Fibroblast of villous mesenchyme (primary cell): Measurements from ENCODE around the gene ADAMTSL5. TPM values are rescaled to one million over a fixed set of nuclear protein-coding genes. Genes with fewer than 3 reads are reported as not detected.

ENCODE experiments used
- DNase-seq: peaks from one replicate; pipeline ENCODE4 v3.0.0-alpha.2; 2010; ENCODE audit warnings: low read depth
- H3K4me3 ChIP-seq: 2 replicates; pipeline ENCODE4 v1.5.1; 2011; ENCODE audit warnings: low read depth, mild to moderate bottlenecking, low read length
- CTCF ChIP-seq: IDR thresholded peaks from 2 replicates; pipeline ENCODE4 v1.5.1; 2012; ENCODE audit warnings: low read depth, mild to moderate bottlenecking, low read length; ENCODE audit not compliant: insufficient read depth
- total RNA-seq: library from RNA; depleted of rRNA; stranded (reverse); fragments of >200 nt; gene quantifications from 2 replicates; pipeline ENCODE4 v1.2.3, GENCODE V29; 2012

The ADAMTSL5 gene
- total RNA-seq, 1 donor, result 6.9 TPM

DNA sequence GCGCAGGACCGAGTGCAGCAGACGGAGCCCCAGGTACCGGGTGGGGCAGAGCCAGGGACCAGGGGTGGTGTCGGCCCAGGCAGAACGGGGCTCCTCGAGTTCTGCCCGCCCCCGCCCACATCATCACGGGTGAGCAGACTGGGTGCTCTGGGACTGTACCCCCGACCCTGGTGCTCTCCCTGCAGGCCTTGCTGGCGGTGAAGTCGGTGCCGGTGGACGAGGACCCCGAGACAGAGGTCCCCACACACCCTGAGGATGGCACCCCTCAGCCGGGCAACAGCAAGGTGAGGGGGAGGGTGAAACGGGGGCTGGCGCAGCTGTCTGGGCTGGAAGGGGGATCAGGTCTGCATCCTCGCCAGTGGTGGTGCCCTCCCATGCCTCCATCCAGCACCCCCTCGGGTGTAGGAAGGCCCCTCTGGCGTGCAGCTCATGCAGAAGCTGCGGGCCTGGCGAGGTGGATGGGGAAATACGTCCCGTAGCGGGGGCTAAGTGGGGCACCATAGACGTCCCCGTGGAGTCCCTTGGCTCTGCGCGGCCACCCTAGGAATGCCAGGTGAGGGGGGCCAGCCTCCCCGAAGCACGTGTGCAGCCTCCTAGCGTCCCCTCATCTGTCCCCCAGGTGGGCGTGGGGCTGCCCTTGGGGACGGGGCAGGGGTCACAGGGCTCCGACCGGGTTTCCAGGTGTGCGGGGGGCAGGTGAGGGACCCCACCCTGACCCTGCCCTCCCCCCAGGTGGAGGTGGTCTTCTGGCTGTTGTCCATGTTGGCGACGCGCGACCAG is 56.5 kb downstream of the ADAMTSL5 start:
- no peak for DNase-seq
- no peak overlapping the region for H3K4me3 ChIP-seq
- no peak for TF ChIP-seq CTCF

DNA sequence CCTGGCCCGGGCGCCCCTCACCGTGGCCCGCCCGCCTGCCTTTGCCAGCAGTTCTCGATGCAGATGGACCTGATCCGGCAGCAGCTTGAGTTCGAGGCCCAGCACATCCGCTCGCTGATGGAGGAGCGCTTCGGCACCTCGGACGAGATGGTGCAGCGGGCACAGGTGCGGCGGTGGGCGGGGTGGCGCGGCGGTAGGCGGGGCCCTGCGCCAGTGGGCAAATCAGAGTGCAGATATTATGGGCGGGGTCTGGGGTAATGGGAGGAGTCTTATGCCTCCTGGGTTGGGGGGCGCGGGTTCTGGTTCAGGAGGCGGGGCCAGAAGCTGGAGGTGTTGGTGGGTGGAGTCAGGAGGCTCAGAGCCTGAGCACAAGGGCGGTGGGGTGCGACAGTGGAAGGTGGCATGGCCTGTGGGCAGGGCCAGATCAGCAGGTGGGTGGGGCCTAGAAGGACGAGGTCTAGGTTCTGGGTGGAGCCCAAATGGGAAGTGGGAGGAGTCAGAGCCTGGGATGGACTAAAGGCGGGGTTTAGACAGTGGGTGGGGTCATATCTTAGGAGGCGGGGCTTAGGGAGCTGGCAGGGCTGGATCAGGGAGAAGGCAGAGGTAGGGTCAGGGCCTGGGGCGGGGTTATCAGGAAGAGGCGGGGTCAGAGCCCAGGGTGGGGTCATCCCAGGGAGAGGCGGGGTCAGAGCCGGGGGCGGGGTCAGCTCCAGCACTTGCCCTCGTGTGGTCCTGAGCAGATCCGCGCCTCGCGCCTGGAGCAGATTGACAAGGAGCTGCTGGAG is 57.3 kb downstream of the ADAMTSL5 start:
- no peak for TF ChIP-seq CTCF
- no peak overlapping the region for H3K4me3 ChIP-seq
- DNase-seq, result peak; percentile 49

Other genes starting within 250 kb of the ADAMTSL5 start
- gene CIRBP, start 243.7 kb downstream of the ADAMTSL5 start, total RNA-seq, result 85.5 and 140 TPM in 2 replicates
- 17.3 and 21.9 TPM in 2 replicates for gene FAM174C, start 237.5 kb downstream of the ADAMTSL5 start, total RNA-seq
- gene EFNA2, start 227.1 kb downstream of the ADAMTSL5 start, total RNA-seq, result not detected in 2 replicates
- 33.7 and 61.2 TPM in 2 replicates for gene NDUFS7, start 129.1 kb downstream of the ADAMTSL5 start, total RNA-seq
- 23.3 and 29.6 TPM in 2 replicates for gene GAMT, start 111.5 kb downstream of the ADAMTSL5 start, total RNA-seq
- gene DAZAP1, start 105.4 kb downstream of the ADAMTSL5 start, total RNA-seq, result 54.4 and 61.7 TPM in 2 replicates
- 346 and 444 TPM in 2 replicates for gene RPS15, start 74.6 kb downstream of the ADAMTSL5 start, total RNA-seq
- 0.32 and 0.43 TPM in 2 replicates for gene APC2, start 62.9 kb downstream of the ADAMTSL5 start, total RNA-seq
- gene C19orf25, start 33.8 kb downstream of the ADAMTSL5 start, total RNA-seq, result 29.6 and 32.8 TPM in 2 replicates
- gene PCSK4, start 22.7 kb downstream of the ADAMTSL5 start, total RNA-seq, result 1.3 and 1.9 TPM in 2 replicates
- 0.43 and 0.97 TPM in 2 replicates for gene REEP6, start 21.8 kb downstream of the ADAMTSL5 start, total RNA-seq
- gene PLK5, start 11.1 kb upstream of the ADAMTSL5 start, total RNA-seq, result under 0.01 TPM in 1 of 2 replicates, not detected in the other
- 33.7 and 48.6 TPM in 2 replicates for gene MEX3D, start 55.3 kb upstream of the ADAMTSL5 start, total RNA-seq
- gene MBD3, start 79.8 kb upstream of the ADAMTSL5 start, total RNA-seq, result 73.4 and 103 TPM in 2 replicates
- gene UQCR11, start 92.4 kb upstream of the ADAMTSL5 start, total RNA-seq, result 49.3 and 53.5 TPM in 2 replicates
- gene TCF3, start 139.6 kb upstream of the ADAMTSL5 start, total RNA-seq, result 57.0 and 66.7 TPM in 2 replicates
- not detected in 2 replicates for gene ONECUT3, start 240.5 kb upstream of the ADAMTSL5 start, total RNA-seq